DND-41 (cell line): Measurements from ENCODE around the gene OR6A2.

Experiments used
- ATAC-seq: fragments of 200-7000 bp; cut with Tn5 transposase; 3 replicates; pipeline ENCODE4 v1.9.1; 2021; ENCODE audit warnings: low read depth; ENCODE audit not compliant: insufficient read depth
- DNase-seq: peaks from one replicate; pipeline ENCODE4 v3.0.0-alpha.2; 2020
- H2AFZ ChIP-seq: 2 replicates; pipeline ENCODE4 v1.6.0; 2012; ENCODE audit warnings: low read depth, low read length
- H3K27ac ChIP-seq: 2 replicates; pipeline ENCODE4 v1.5.1; 2012; ENCODE audit warnings: low read length, inconsistent platforms
- H3K27me3 ChIP-seq: fragments of 200-600 bp; sonication (generic); 2 replicates; pipeline ENCODE4 v1.6.0; 2012; ENCODE audit warnings: low read length, mild to moderate bottlenecking, inconsistent platforms; ENCODE audit not compliant: insufficient read depth, poor library complexity
- H3K36me3 ChIP-seq: 2 replicates; pipeline ENCODE4 v1.5.1; 2012; ENCODE audit warnings: low read length, inconsistent platforms; ENCODE audit not compliant: insufficient read depth
- H3K4me1 ChIP-seq: 2 replicates; pipeline ENCODE4 v1.5.1; 2012; ENCODE audit warnings: mild to moderate bottlenecking, low read length; ENCODE audit not compliant: insufficient read depth
- H3K4me2 ChIP-seq: 2 replicates; pipeline ENCODE4 v1.6.0; 2012; ENCODE audit warnings: mild to moderate bottlenecking, moderate library complexity, low read length, inconsistent platforms; ENCODE audit not compliant: insufficient read depth
- H3K4me3 ChIP-seq, 2 experiments: fragments of 200-600 bp in 1 of 2; shearing (Covaris generic) in 1 of 2; 2 replicates each; pipeline ENCODE4 v1.5.1; 2012 to 2016; ENCODE audit warnings: inconsistent platforms in 2 of 2, low read length in 2 of 2, mild to moderate bottlenecking in 2 of 2, low read depth in 1 of 2, moderate library complexity in 1 of 2
- H3K79me2 ChIP-seq: 2 replicates; pipeline ENCODE4 v1.6.0; 2012; ENCODE audit warnings: low read length, inconsistent platforms; ENCODE audit not compliant: insufficient read depth
- H3K9ac ChIP-seq: 2 replicates; pipeline ENCODE4 v1.6.0; 2012; ENCODE audit warnings: low read depth, mild to moderate bottlenecking, inconsistent platforms, low read length, moderate library complexity
- H3K9me3 ChIP-seq: 2 replicates; pipeline ENCODE4 v1.5.1; 2012; ENCODE audit warnings: low read length, moderate library complexity, mild to moderate bottlenecking, inconsistent platforms; ENCODE audit not compliant: insufficient read depth, severe bottlenecking
- H4K20me1 ChIP-seq: 2 replicates; pipeline ENCODE4 v1.6.0; 2012; ENCODE audit warnings: low read length; ENCODE audit not compliant: insufficient read depth
- CTCF ChIP-seq: IDR thresholded peaks from 2 replicates; pipeline ENCODE4 v1.5.1; 2012; ENCODE audit warnings: borderline replicate concordance, low read length, moderate library complexity, mild to moderate bottlenecking; ENCODE audit not compliant: poor library complexity, severe bottlenecking; ENCODE audit errors: extremely low read depth
- EZH2 ChIP-seq: IDR thresholded peaks from 3 replicates; pipeline ENCODE4 v1.6.1; 2012; ENCODE audit warnings: borderline replicate concordance, low read depth, mild to moderate bottlenecking, moderate library complexity, low read length, inconsistent platforms; ENCODE audit not compliant: severe bottlenecking

The OR6A2 gene

GRCh38 chr11:6745018-6745417 lies 54.5 kb downstream of the OR6A2 start:
- peaks cover 54% of the 10 kb centered on the region for H3K79me2 ChIP-seq
- no peaks in the 10 kb centered on the region for H3K36me3 ChIP-seq
- H3K27ac ChIP-seq, result peak overlapping the region; percentile 85
- H3K27me3 ChIP-seq, result no peaks in the 10 kb centered on the region
- DNase-seq (no peak), ATAC-seq (no peak)
- peak overlapping the region; percentile 78 for H2AFZ ChIP-seq
- H3K9ac ChIP-seq, result peak overlapping the region; percentile 58
- H3K9me3 ChIP-seq, result no peaks in the 10 kb centered on the region
- no peaks in the 10 kb centered on the region for H4K20me1 ChIP-seq
- peak overlapping the region; percentile 66 for H3K4me2 ChIP-seq
- peaks cover 56% of the 10 kb centered on the region for H3K4me1 ChIP-seq
- H3K4me3 ChIP-seq, result peak overlapping the region; percentile 32 to 56
- no peak for TF ChIP-seq CTCF
- TF ChIP-seq EZH2, result no peak

GRCh38 chr11:6742260-6742659 lies 57.2 kb downstream of the OR6A2 start:
- H3K4me2 ChIP-seq, result peak overlapping the region; percentile 66
- peaks cover 69% of the 10 kb centered on the region for H3K79me2 ChIP-seq
- peaks cover 73% of the 10 kb centered on the region for H3K4me1 ChIP-seq
- TF ChIP-seq EZH2 (no peak), CTCF (no peak)
- H3K27ac ChIP-seq, result peak overlapping the region; percentile 36
- H3K4me3 ChIP-seq, result peak overlapping the region in 1 of 2 experiments; percentile 11; a peak in 1 of 4 replicates
- H3K27me3 ChIP-seq, result no peaks in the 10 kb centered on the region
- H3K36me3 ChIP-seq, result no peaks in the 10 kb centered on the region
- no peak for DNase-seq
- no peak overlapping the region for H2AFZ ChIP-seq
- H3K9me3 ChIP-seq, result no peaks in the 10 kb centered on the region
- no peak for ATAC-seq
- no peaks in the 10 kb centered on the region for H4K20me1 ChIP-seq
- no peak overlapping the region for H3K9ac ChIP-seq
